ENCODE measurements around the gene NTSR2.

Gene NTSR2

GRCh38 chr2:11622611-11623010 is 47.4 kb downstream of the NTSR2 start:
- Mint-ChIP-seq H3K9me3 (peaks cover 2% of the 10 kb centered on the region), H3K4me1 (no peaks in the 10 kb centered on the region), H3K27me3 (ENCODE audit: low read depth) (no peaks in the 10 kb centered on the region), H3K4me3 (no peak overlapping the region), H3K36me3 (ENCODE audit: low read depth) (peaks cover 57% of the 10 kb centered on the region), H3K27ac (no peak overlapping the region)
- TF ChIP-seq, protein P1, sequence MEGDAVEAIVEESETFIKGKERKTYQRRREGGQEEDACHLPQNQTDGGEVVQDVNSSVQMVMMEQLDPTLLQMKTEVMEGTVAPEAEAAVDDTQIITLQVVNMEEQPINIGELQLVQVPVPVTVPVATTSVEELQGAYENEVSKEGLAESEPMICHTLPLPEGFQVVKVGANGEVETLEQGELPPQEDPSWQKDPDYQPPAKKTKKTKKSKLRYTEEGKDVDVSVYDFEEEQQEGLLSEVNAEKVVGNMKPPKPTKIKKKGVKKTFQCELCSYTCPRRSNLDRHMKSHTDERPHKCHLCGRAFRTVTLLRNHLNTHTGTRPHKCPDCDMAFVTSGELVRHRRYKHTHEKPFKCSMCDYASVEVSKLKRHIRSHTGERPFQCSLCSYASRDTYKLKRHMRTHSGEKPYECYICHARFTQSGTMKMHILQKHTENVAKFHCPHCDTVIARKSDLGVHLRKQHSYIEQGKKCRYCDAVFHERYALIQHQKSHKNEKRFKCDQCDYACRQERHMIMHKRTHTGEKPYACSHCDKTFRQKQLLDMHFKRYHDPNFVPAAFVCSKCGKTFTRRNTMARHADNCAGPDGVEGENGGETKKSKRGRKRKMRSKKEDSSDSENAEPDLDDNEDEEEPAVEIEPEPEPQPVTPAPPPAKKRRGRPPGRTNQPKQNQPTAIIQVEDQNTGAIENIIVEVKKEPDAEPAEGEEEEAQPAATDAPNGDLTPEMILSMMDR (IDR thresholded peaks at IDR 0.05; ENCODE audit: unreplicated experiment in 3 of 3): no peak

DNA sequence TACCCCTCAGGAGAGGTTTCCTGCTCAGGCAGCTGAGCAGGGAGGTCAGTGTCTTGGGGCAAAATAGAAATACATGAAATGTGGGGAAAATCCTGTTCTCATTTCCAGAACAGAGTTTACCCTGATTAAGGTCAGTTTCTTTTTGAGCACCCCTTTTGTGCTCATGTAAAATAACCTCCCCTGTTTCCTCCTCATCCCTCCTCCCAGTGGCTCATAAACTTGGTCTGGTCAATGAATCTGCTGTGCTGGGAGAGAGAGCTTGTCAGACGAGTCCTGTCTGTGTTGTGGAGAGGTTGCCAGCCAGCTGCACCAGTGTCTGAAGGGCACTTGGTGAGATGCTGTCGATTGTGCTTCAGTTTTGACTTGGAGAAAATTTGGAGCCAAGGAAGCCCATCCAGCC is 48.6 kb downstream of the NTSR2 start:
- Mint-ChIP-seq H3K36me3 (ENCODE audit: low read depth) (peaks cover 55% of the 10 kb centered on the region), H3K27me3 (ENCODE audit: low read depth) (no peaks in the 10 kb centered on the region), H3K27ac (no peak overlapping the region), H3K4me3 (no peak overlapping the region), H3K4me1 (no peaks in the 10 kb centered on the region), H3K9me3 (no peaks in the 10 kb centered on the region)
- TF ChIP-seq, protein P1 (IDR thresholded peaks at IDR 0.05; ENCODE audit: unreplicated experiment in 3 of 3): no peak

GRCh38 chr2:11618708-11619062 is 51.3 kb downstream of the NTSR2 start:
- H3K27me3 Mint-ChIP-seq (ENCODE audit: low read depth): no peaks in the 10 kb centered on the region
- no peaks in the 10 kb centered on the region for H3K4me1 Mint-ChIP-seq
- H3K4me3 Mint-ChIP-seq: no peak overlapping the region
- TF ChIP-seq, protein P1 (IDR thresholded peaks at IDR 0.05; ENCODE audit: unreplicated experiment in 3 of 3): no peak
- no peaks in the 10 kb centered on the region for H3K9me3 Mint-ChIP-seq
- H3K36me3 Mint-ChIP-seq (ENCODE audit: low read depth): peaks cover 48% of the 10 kb centered on the region
- H3K27ac Mint-ChIP-seq: no peak overlapping the region

DNA sequence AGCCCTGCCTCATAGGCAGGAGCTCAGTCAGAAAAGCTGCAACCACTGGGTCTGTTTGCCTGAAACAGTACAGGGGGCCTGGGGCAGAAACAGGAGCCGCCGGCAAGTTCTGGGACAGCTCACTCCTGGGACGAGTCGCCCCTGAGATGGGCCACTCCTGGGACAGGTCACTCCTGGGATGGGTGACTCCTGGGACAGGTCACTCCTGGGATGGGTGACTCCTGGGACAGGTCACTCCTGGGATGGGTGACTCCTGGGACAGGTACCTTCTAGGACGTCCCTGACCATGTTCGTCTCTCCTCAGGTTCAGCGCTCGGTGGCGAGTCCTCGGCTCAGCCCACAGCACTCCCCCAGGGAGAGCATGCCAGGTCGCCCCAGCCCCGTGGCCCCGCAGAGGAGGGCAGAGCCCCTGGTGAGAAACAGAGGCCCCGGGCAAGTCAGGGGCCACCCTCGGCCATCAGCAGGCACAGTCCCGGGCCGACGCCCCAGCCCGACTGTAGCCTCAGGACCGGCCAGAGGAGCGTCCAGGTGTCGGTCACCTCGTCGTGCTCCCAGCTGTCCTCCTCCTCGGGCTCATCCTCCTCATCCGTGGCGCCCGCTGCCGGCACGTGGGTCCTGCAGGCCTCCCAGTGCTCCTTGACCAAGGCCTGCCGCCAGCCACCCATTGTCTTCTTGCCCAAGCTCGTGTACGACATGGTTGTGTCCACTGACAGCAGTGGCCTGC is 51.8 kb downstream of the NTSR2 start:
- H3K9me3 Mint-ChIP-seq: no peaks in the 10 kb centered on the region
- no peak overlapping the region for H3K27ac Mint-ChIP-seq
- H3K4me3 Mint-ChIP-seq: no peak overlapping the region
- TF ChIP-seq, protein P1 (IDR thresholded peaks at IDR 0.05; ENCODE audit: unreplicated experiment in 3 of 3): no peak
- no peaks in the 10 kb centered on the region for H3K27me3 Mint-ChIP-seq (ENCODE audit: low read depth)
- H3K4me1 Mint-ChIP-seq: no peaks in the 10 kb centered on the region
- H3K36me3 Mint-ChIP-seq (ENCODE audit: low read depth): peaks cover 44% of the 10 kb centered on the region

DNA sequence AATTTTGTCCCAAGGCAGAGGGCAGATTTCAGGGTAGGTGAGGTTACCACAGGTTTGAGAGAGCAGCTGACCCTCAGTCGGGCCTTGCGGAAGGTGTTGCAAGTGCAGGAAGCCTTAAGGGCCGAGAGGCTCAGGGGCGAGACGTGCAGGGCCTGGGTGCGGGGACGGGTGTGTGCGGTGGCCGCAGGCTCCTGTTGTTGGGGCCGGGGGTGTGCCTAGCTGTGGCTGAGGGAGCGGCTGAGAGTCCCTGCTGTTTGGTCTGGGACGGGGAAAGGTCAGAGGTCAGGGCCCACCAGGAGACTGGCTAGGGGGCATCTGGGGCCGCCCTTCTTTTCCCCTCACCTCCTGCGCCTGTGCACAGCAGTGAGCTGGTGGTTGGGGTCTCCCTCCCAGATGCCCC is 52.5 kb downstream of the NTSR2 start:
- TF ChIP-seq, protein P1 (IDR thresholded peaks at IDR 0.05; ENCODE audit: unreplicated experiment in 3 of 3): no peak
- H3K36me3 Mint-ChIP-seq (ENCODE audit: low read depth): peaks cover 42% of the 10 kb centered on the region

GRCh38 chr2:11616851-11617415 is 53.1 kb downstream of the NTSR2 start:
- Mint-ChIP-seq H3K4me1 (no peaks in the 10 kb centered on the region), H3K27ac (no peak overlapping the region), H3K27me3 (ENCODE audit: low read depth) (no peaks in the 10 kb centered on the region), H3K4me3 (no peak overlapping the region), H3K9me3 (no peaks in the 10 kb centered on the region), H3K36me3 (ENCODE audit: low read depth) (peaks cover 43% of the 10 kb centered on the region)
- TF ChIP-seq, protein P1 (IDR thresholded peaks at IDR 0.05; ENCODE audit: unreplicated experiment in 3 of 3): no peak

More for the DNA sequence above, 52.5 kb downstream of the NTSR2 start:
- Mint-ChIP-seq H3K4me1 (no peaks in the 10 kb centered on the region), H3K27ac (no peak overlapping the region), H3K9me3 (no peaks in the 10 kb centered on the region), H3K4me3 (no peak overlapping the region), H3K27me3 (ENCODE audit: low read depth) (no peaks in the 10 kb centered on the region)
